GM12878 (cell line): ENCODE results near the gene RAD51AP1. TPM values are rescaled to one million over a fixed set of nuclear protein-coding genes. Genes with fewer than 3 reads are reported as not detected.

Experiments used
- ATF2 ChIP-seq: IDR thresholded peaks from 2 replicates; pipeline ENCODE4 v1.6.1; 2012; ENCODE audit warnings: low read length, inconsistent platforms
- ATF3 ChIP-seq: IDR thresholded peaks from 2 replicates; pipeline ENCODE4 v1.6.1; 2011; ENCODE audit warnings: low read depth, mild to moderate bottlenecking, low read length, moderate library complexity, borderline replicate concordance; ENCODE audit errors: extremely low read depth
- BCL3 ChIP-seq: IDR thresholded peaks from 2 replicates; pipeline ENCODE4 v1.6.1; 2011; ENCODE audit warnings: borderline replicate concordance, low read depth, mild to moderate bottlenecking, moderate library complexity, low read length; ENCODE audit not compliant: insufficient read depth, poor library complexity, severe bottlenecking
- CBFB ChIP-seq: IDR thresholded peaks from 2 replicates; pipeline ENCODE4 v1.6.1; 2016; ENCODE audit warnings: antibody characterized with exemption, low read depth
- CBX5 ChIP-seq: sonication (generic); IDR thresholded peaks from 2 replicates; pipeline ENCODE4 v1.6.1; 2016; ENCODE audit warnings: low read depth, moderate library complexity, mild to moderate bottlenecking, inconsistent platforms
- CHD4 ChIP-seq: fragments of 200-600 bp; sonication (generic); IDR thresholded peaks from 2 replicates; pipeline ENCODE4 v1.6.1; 2016; ENCODE audit warnings: mild to moderate bottlenecking
- ETV6 ChIP-seq, 2 experiments: fragments of 450-650 bp in 1 of 2; IDR thresholded peaks in 1 of 2; conservative IDR thresholded peaks in 1 of 2; 2 replicates each; pipeline ENCODE4 v1.6.1; 2014; ENCODE audit warnings: antibody characterized with exemption in 1 of 2, borderline replicate concordance in 1 of 2, low read depth in 1 of 2, mild to moderate bottlenecking in 1 of 2, moderate library complexity in 1 of 2
- GABPA ChIP-seq: IDR thresholded peaks from 2 replicates; pipeline ENCODE4 v1.6.1; 2014; ENCODE audit warnings: antibody characterized with exemption, low read depth, mild to moderate bottlenecking, inconsistent platforms
- HDAC2 ChIP-seq: fragments of 200-600 bp; sonication (generic); IDR thresholded peaks from 2 replicates; pipeline ENCODE4 v1.6.1; 2017
- HDAC6 ChIP-seq: fragments of 200-600 bp; sonication (generic); IDR thresholded peaks from one replicate; pipeline ENCODE4 v1.8.0; 2017; ENCODE audit warnings: antibody characterized with exemption; ENCODE audit not compliant: unreplicated experiment
- IKZF1 ChIP-seq: fragments of 450-650 bp; conservative IDR thresholded peaks from 2 replicates; pipeline ENCODE4 v1.6.1; 2017; ENCODE audit warnings: antibody characterized with exemption, mild to moderate bottlenecking
- NFYB ChIP-seq: IDR thresholded peaks from 2 replicates; pipeline ENCODE4 v1.6.1; 2011; ENCODE audit warnings: low read depth, mild to moderate bottlenecking, low read length, improper control_type of control experiment, moderate library complexity; ENCODE audit not compliant: insufficient read depth
- NKRF ChIP-seq: fragments of 450-650 bp; conservative IDR thresholded peaks from 2 replicates; pipeline ENCODE4 v1.6.1; 2017; ENCODE audit warnings: mild to moderate bottlenecking, moderate library complexity
- RBBP5 ChIP-seq: fragments of 200-600 bp; sonication (generic); conservative IDR thresholded peaks from 2 replicates; pipeline ENCODE4 v1.6.1; 2016
- SREBF2 ChIP-seq: IDR thresholded peaks from 2 replicates; pipeline ENCODE4 v1.6.1; 2012; ENCODE audit warnings: mild to moderate bottlenecking, low read length
- ZNF274 ChIP-seq: IDR thresholded peaks from one replicate; pipeline ENCODE4 v1.8.0; 2011; ENCODE audit not compliant: insufficient read length, insufficient read depth
- ZNF592 ChIP-seq: fragments of 450-650 bp; IDR thresholded peaks from 2 replicates; pipeline ENCODE4 v1.6.1; 2017; ENCODE audit warnings: mild to moderate bottlenecking, moderate library complexity
- polyA plus RNA-seq, 11 experiments: library from polyadenylated mRNA; depleted of rRNA in 4 of 11; unstranded in 6 of 11; stranded (reverse) in 5 of 11; fragments of >200 nt; fragmentation: Nextera tagmentation in 4 of 11; fragmentation: Illumina TruSeq in 1 of 11; extraction: Ambion mirVana in 4 of 11; extraction: Trizol in 1 of 11; gene quantifications; 1 replicate in 1 of 11; 2 replicates in 10 of 11; pipeline versions ENCODE4 v1.2.1 to v1.2.3, GENCODE V29; 2011 to 2016; ENCODE audit warnings: inconsistent platforms in 2 of 11, missing spikeins in 2 of 11, low read depth in 1 of 11
- total RNA-seq, 4 experiments: library from RNA; depleted of rRNA in 3 of 4; stranded (reverse); fragments of >200 nt in 3 of 4; fragmentation: Illumina TruSeq in 1 of 4; extraction: Trizol in 1 of 4; gene quantifications; 2 replicates each; pipeline versions ENCODE4 v1.2.1 to v1.2.3, GENCODE V29; 2013 to 2021

RAD51AP1 gene
- total and polyA plus RNA-seq, 10 of the 15 experiments (the other 5 are each of a cell fraction or from before 2014, with no cell fraction given) = 22.3 to 86.0 (median 50.9) TPM

GRCh38 chr12:4538207-4539160, at the start of gene RAD51AP1 (continued):
- TF ChIP-seq GABPA (peak; percentile 98), CBX5 (peak; percentile 56; the same call in 1 of the 2 replicates), NFYB (peak; percentile 64), ATF2 (0 out of 2 replicates have a peak, but pooled peaks have one; percentile 23), SREBF2 (no peak), HDAC2 (0 out of 2 replicates have a peak, but pooled peaks have one; percentile 53), NKRF (peak; percentile 99), ZNF592 (no peak), CHD4 (no peak), ETV6 (conservative IDR thresholded peaks at IDR 0.05 in 1 of 2, IDR thresholded peaks at IDR 0.05 in 1 of 2; ENCODE audit: borderline replicate concordance in 1 of 2, low read depth in 1 of 2) (no peak), RBBP5 (no peak), BCL3 (no peak), HDAC6 (no peak), CBFB (0 out of 2 replicates have a peak, but pooled peaks have one; percentile 59), ZNF274 (no peak), IKZF1 (peak; percentile 96), ATF3 (no peak)
